ENCODE results near the gene CACUL1.

The CACUL1 gene

DNA sequence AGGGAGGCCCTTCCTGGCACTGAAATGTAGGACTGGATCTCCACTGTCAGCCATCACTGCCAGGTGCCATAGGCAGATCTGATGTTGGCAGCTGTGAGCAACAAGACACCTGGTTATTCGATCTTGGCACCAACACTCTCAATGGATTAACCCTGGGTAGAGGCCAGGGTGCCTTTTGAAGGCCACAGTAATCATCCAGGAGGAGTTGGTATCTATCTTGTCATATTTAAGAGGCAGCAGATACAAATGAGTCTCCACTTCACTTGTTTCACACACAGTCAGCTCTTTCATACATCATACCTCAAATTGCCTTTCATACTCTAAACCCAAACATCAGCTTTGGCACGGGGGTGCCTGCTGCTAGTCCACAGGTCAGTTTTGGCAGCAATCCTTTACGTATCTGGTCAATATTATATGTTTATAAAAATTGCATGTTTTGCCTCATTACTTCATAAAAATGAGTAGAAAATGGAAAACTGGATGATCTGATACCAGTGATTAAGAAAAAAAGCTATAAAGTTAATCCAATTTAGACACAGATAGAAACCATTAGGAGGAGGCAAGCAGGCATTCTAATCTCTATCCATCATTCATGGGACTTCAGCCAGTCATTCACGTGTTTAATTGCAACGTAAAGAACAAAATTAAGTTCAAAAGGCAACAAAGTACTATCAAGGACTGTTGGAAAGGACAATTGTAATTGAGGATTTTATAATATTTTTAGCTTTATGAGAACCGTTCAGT, 12.7 kb upstream of the CACUL1 start:
- no peak for ATAC-seq
- TF ChIP-seq ISL1 (CRISPR knock-in tag; IDR thresholded peaks at IDR 0.05) = peak; percentile 96
- TF ChIP-seq CSDC2 (CRISPR knock-in tag; IDR thresholded peaks at IDR 0.05) = no peak
- peak; percentile 88 for TF ChIP-seq TCF4 (CRISPR knock-in tag; IDR thresholded peaks at IDR 0.05; ENCODE audit: borderline replicate concordance)
- TF ChIP-seq, protein P1, sequence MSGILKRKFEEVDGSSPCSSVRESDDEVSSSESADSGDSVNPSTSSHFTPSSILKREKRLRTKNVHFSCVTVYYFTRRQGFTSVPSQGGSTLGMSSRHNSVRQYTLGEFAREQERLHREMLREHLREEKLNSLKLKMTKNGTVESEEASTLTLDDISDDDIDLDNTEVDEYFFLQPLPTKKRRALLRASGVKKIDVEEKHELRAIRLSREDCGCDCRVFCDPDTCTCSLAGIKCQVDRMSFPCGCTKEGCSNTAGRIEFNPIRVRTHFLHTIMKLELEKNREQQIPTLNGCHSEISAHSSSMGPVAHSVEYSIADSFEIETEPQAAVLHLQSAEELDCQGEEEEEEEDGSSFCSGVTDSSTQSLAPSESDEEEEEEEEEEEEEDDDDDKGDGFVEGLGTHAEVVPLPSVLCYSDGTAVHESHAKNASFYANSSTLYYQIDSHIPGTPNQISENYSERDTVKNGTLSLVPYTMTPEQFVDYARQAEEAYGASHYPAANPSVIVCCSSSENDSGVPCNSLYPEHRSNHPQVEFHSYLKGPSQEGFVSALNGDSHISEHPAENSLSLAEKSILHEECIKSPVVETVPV (CRISPR knock-in tag; IDR thresholded peaks at IDR 0.05) = peak; percentile 69; the same call in 1 of the 2 replicates
- TF ChIP-seq, protein P2, sequence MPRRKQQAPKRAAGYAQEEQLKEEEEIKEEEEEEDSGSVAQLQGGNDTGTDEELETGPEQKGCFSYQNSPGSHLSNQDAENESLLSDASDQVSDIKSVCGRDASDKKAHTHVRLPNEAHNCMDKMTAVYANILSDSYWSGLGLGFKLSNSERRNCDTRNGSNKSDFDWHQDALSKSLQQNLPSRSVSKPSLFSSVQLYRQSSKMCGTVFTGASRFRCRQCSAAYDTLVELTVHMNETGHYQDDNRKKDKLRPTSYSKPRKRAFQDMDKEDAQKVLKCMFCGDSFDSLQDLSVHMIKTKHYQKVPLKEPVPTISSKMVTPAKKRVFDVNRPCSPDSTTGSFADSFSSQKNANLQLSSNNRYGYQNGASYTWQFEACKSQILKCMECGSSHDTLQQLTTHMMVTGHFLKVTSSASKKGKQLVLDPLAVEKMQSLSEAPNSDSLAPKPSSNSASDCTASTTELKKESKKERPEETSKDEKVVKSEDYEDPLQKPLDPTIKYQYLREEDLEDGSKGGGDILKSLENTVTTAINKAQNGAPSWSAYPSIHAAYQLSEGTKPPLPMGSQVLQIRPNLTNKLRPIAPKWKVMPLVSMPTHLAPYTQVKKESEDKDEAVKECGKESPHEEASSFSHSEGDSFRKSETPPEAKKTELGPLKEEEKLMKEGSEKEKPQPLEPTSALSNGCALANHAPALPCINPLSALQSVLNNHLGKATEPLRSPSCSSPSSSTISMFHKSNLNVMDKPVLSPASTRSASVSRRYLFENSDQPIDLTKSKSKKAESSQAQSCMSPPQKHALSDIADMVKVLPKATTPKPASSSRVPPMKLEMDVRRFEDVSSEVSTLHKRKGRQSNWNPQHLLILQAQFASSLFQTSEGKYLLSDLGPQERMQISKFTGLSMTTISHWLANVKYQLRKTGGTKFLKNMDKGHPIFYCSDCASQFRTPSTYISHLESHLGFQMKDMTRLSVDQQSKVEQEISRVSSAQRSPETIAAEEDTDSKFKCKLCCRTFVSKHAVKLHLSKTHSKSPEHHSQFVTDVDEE (CRISPR knock-in tag; IDR thresholded peaks at IDR 0.05) = peak; percentile 72; the same call in 1 of the 2 replicates
- TF ChIP-seq ZFP30 (CRISPR knock-in tag; IDR thresholded peaks at IDR 0.05) = 0 out of 2 replicates have a peak, but pooled peaks have one; percentile 4

DNA sequence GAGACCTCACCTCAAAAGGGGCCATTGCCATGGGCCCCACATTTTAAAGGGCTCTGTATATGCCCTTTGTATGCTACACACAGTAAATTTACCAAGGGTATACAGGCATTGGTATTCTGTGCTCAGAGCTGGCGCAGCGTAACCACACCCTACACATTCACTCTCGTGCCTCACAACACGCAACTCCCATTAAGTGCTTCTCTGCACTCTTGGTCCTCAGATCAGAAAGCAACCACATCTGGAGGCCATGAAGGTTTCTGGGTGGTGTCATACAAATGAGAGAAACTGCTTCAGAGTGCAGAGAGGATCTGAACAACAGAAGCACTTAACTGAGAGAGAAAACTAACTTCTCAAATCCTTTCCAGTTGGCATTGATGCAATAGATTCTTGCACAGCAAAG, 9.4 kb upstream of the CACUL1 start:
- no peak for TF ChIP-seq BACH2 (CRISPR knock-in tag; IDR thresholded peaks at IDR 0.05; ENCODE audit: borderline replicate concordance)
- no peak for TF ChIP-seq ZFP30 (CRISPR knock-in tag; IDR thresholded peaks at IDR 0.05)
- TF ChIP-seq, protein P3, sequence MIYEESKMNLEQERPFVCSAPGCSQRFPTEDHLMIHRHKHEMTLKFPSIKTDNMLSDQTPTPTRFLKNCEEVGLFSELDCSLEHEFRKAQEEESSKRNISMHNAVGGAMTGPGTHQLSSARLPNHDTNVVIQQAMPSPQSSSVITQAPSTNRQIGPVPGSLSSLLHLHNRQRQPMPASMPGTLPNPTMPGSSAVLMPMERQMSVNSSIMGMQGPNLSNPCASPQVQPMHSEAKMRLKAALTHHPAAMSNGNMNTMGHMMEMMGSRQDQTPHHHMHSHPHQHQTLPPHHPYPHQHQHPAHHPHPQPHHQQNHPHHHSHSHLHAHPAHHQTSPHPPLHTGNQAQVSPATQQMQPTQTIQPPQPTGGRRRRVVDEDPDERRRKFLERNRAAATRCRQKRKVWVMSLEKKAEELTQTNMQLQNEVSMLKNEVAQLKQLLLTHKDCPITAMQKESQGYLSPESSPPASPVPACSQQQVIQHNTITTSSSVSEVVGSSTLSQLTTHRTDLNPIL (CRISPR knock-in tag; IDR thresholded peaks at IDR 0.05; ENCODE audit: low read depth) = no peak
- no peak for TF ChIP-seq TCF4 (CRISPR knock-in tag; IDR thresholded peaks at IDR 0.05; ENCODE audit: borderline replicate concordance)
- TF ChIP-seq ZNF8 (CRISPR knock-in tag; IDR thresholded peaks at IDR 0.05) = no peak
- TF ChIP-seq ZFP3 (CRISPR knock-in tag; IDR thresholded peaks at IDR 0.05) = no peak
- no peak for TF ChIP-seq ARNTL (CRISPR knock-in tag; IDR thresholded peaks at IDR 0.05; ENCODE audit: borderline replicate concordance, low read depth)
- TF ChIP-seq, protein P1 (CRISPR knock-in tag; IDR thresholded peaks at IDR 0.05) = no peak
- no peak for TF ChIP-seq TOX (CRISPR knock-in tag; IDR thresholded peaks at IDR 0.05; ENCODE audit: borderline replicate concordance)
- no peak for TF ChIP-seq RARB (CRISPR knock-in tag; IDR thresholded peaks at IDR 0.05)
- TF ChIP-seq OSR1 (CRISPR knock-in tag; IDR thresholded peaks at IDR 0.05) = no peak
- TF ChIP-seq, protein P2 (CRISPR knock-in tag; IDR thresholded peaks at IDR 0.05) = no peak
- no peak for TF ChIP-seq SNAI2 (CRISPR knock-in tag; IDR thresholded peaks at IDR 0.05)
- TF ChIP-seq CSDC2 (CRISPR knock-in tag; IDR thresholded peaks at IDR 0.05) = no peak
- ATAC-seq = no peak

DNA sequence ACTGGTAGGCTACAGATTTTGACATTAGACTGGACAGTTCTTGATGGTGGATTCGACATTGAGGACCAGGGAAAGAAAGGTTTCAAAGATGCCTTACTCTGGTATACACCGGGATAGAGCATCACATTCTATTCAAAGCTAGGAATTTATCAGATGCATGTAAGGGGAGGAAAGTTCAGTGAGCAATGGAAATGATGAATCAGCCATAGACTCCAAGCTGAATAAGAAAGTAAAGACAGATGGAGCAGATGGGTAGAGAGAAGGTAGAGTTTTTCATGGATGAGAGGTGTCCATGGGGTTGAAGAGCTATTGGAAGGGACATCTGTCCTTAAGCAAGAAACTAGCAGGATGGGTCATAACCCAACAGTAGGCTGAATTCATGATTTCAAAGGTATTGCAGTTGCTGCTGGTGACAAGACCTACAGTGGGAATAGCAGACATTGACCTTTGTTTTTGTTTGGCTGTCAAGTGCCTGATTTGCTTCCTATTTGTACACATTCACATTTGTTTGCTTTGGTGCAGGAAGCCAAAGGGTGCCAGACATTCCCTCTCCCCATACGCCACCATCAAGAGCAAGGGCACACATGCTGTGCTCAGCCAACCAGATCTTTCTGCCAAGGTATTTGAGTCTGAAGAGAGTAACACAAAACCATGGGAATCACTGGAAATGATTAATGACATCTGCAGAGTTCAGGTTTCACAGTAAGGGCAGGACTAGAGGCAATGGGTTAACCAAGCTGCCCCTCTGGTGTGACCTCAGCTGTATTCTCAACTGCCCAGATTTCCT, 8.6 kb upstream of the CACUL1 start:
- TF ChIP-seq, protein P2 (CRISPR knock-in tag; IDR thresholded peaks at IDR 0.05) = no peak
- no peak for TF ChIP-seq RARB (CRISPR knock-in tag; IDR thresholded peaks at IDR 0.05)
- no peak for TF ChIP-seq ZFP30 (CRISPR knock-in tag; IDR thresholded peaks at IDR 0.05)
- ATAC-seq = no peak; the same call in 2 of the 3 replicates
